IMR-90 (cell line): ENCODE results near the gene DRICH1. TPM values are rescaled to one million over a fixed set of nuclear protein-coding genes. Genes with fewer than 3 reads are reported as not detected.
"Not testable (repeated sequence)": the region's sequence is repeated elsewhere in the genome, so short reads cannot be mapped to it uniquely, and the experiment has no call there.

Source experiments
- ATAC-seq: fragments of 200-7000 bp; cut with Tn5 transposase; 2 replicates; pipeline ENCODE4 v1.9.1; 2020; ENCODE audit warnings: low read depth, mild to moderate bottlenecking, moderate library complexity
- BruUV-seq: library from RNA; stranded (reverse); fragments of 400-500 nt; replicated peaks from 2 replicates; lab custom pipeline; 2021; lab: Mats Ljungman, UMichigan
- CTCF ChIA-PET: fragments of 300-600 bp; formaldehyde crosslinking; extraction: SDS; loops from one replicate; lab custom pipeline; 2021; ENCODE audit warnings: antibody characterized with exemption; lab: Yijun Ruan, JAX
- POLR2A ChIA-PET: fragments of 300-600 bp; sonication (Branson Sonifier 250); formaldehyde crosslinking; loops from one replicate; lab custom pipeline; 2022; ENCODE audit warnings: antibody characterized with exemption; ENCODE audit not compliant: unreplicated experiment; lab: Charles Lee
- DNase-seq: peaks from one replicate; pipeline ENCODE4 v3.0.0; 2013
- H2AFZ ChIP-seq: replicated peaks from 2 replicates; pipeline ENCODE3; 2013; ENCODE audit warnings: low read length, mild to moderate bottlenecking; ENCODE audit not compliant: poor library complexity
- H2AK5ac ChIP-seq: 2 replicates; pipeline ENCODE4 v1.6.1; 2013; ENCODE audit warnings: low read depth, low read length, inconsistent platforms
- H2AK9ac ChIP-seq: replicated peaks from 2 replicates; pipeline ENCODE3; 2013; ENCODE audit warnings: mild to moderate bottlenecking, low read depth, low read length, moderate library complexity; ENCODE audit not compliant: poor library complexity
- H2BK120ac ChIP-seq: 2 replicates; pipeline ENCODE4 v1.6.1; 2013; ENCODE audit warnings: low read depth, low read length, inconsistent platforms
- H2BK15ac ChIP-seq: 3 replicates; pipeline ENCODE4 v1.6.1; 2013; ENCODE audit warnings: low read depth, low read length, inconsistent platforms
- H2BK20ac ChIP-seq: 2 replicates; pipeline ENCODE4 v1.6.1; 2013; ENCODE audit warnings: low read depth, mild to moderate bottlenecking, inconsistent platforms, low read length, moderate library complexity
- H2BK5ac ChIP-seq: 2 replicates; pipeline ENCODE4 v1.6.1; 2013; ENCODE audit warnings: mild to moderate bottlenecking, low read depth, low read length, inconsistent platforms; ENCODE audit not compliant: poor library complexity, severe bottlenecking
- H3K14ac ChIP-seq: replicated peaks from 2 replicates; pipeline ENCODE4 v1.6.1; 2013; ENCODE audit warnings: low read depth, low read length, inconsistent platforms
- H3K18ac ChIP-seq: 2 replicates; pipeline ENCODE4 v1.6.1; 2013; ENCODE audit warnings: low read depth, low read length, control low read depth
- H3K23ac ChIP-seq: 2 replicates; pipeline ENCODE4 v1.6.1; 2013; ENCODE audit warnings: low read depth, low read length, inconsistent platforms
- H3K27ac ChIP-seq: 2 replicates; pipeline ENCODE4 v1.5.1; 2013; ENCODE audit warnings: mild to moderate bottlenecking, control low read depth, low read length; ENCODE audit not compliant: insufficient read depth
- H3K27me3 ChIP-seq: 2 replicates; pipeline ENCODE4 v1.6.1; 2013; ENCODE audit warnings: low read length; ENCODE audit not compliant: control insufficient read depth, insufficient read depth
- H3K36me3 ChIP-seq: 2 replicates; pipeline ENCODE4 v1.6.1; 2013; ENCODE audit warnings: low read length, mixed read lengths; ENCODE audit not compliant: control insufficient read depth, insufficient read depth
- H3K4ac ChIP-seq: 2 replicates; pipeline ENCODE4 v1.6.1; 2013; ENCODE audit warnings: low read depth, low read length, inconsistent platforms
- H3K4me1 ChIP-seq: 2 replicates; pipeline ENCODE4 v1.6.1; 2013; ENCODE audit warnings: low read length, mixed read lengths; ENCODE audit not compliant: control insufficient read depth, insufficient read depth
- H3K4me2 ChIP-seq: 2 replicates; pipeline ENCODE4 v1.6.1; 2013; ENCODE audit warnings: low read depth, mild to moderate bottlenecking, control low read depth, low read length, moderate library complexity
- H3K4me3 ChIP-seq: 2 replicates; pipeline ENCODE4 v1.5.1; 2013; ENCODE audit warnings: low read depth, mild to moderate bottlenecking, control low read depth, low read length, moderate library complexity; ENCODE audit not compliant: insufficient read depth
- H3K56ac ChIP-seq: 2 replicates; pipeline ENCODE4 v1.6.1; 2013; ENCODE audit warnings: low read length, inconsistent platforms; ENCODE audit not compliant: insufficient read depth; ENCODE audit errors: extremely low read depth
- H3K79me1 ChIP-seq, 2 experiments: 2 replicates each; pipeline ENCODE4 v1.6.1; 2013; ENCODE audit warnings: low read length in 2 of 2, inconsistent platforms in 1 of 2, low read depth in 1 of 2
- H3K9ac ChIP-seq: 2 replicates; pipeline ENCODE4 v1.6.1; 2013; ENCODE audit warnings: low read depth, low read length, control low read depth
- H3K9me1 ChIP-seq: 2 replicates; pipeline ENCODE4 v1.6.1; 2013; ENCODE audit warnings: low read length, inconsistent platforms; ENCODE audit not compliant: insufficient read depth
- H3K9me3 ChIP-seq: 2 replicates; pipeline ENCODE4 v1.6.1; 2013; ENCODE audit warnings: low read length; ENCODE audit not compliant: control insufficient read depth, insufficient read depth
- H4K20me1 ChIP-seq: 2 replicates; pipeline ENCODE4 v1.6.1; 2013; ENCODE audit warnings: low read length, inconsistent platforms; ENCODE audit not compliant: insufficient read depth
- H4K5ac ChIP-seq: 2 replicates; pipeline ENCODE4 v1.6.1; 2013; ENCODE audit warnings: mild to moderate bottlenecking, low read depth, low read length, control low read depth
- H4K8ac ChIP-seq, 2 experiments: 2 replicates each; pipeline ENCODE4 v1.6.1; 2013; ENCODE audit warnings: low read depth in 2 of 2, low read length in 2 of 2, control low read depth in 1 of 2, inconsistent platforms in 1 of 2
- H4K91ac ChIP-seq: 2 replicates; pipeline ENCODE4 v1.6.1; 2013; ENCODE audit warnings: low read depth, low read length, inconsistent platforms; ENCODE audit not compliant: insufficient read depth
- WGBS, 2 experiments: methylation state at CpG; one replicate each; pipeline versions ENCODE4 v1.1.5 to v1.1.7; 2013; ENCODE audit warnings: missing lambda C conversion rate in 2 of 2; ENCODE audit not compliant: insufficient read length in 1 of 2; ENCODE audit errors: extremely low coverage in 2 of 2; 5-methylcytosine and 5-hydroxymethylcytosine counted together
- dilution Hi-C: fragments of 300-500 bp; cut with HindIII; formaldehyde crosslinking; loops from one replicate; pipeline ENCODE4 v1.14.3; 2018; ENCODE audit warnings: low sequenced_read_pairs; ENCODE audit not compliant: unreplicated experiment
- in situ Hi-C: fragments of 300-500 bp; cut with MboI; formaldehyde crosslinking; loops from 3 replicates; pipeline ENCODE4 v1.14.3; 2019; ENCODE audit warnings: low sequenced_read_pairs, inconsistent platforms, mixed read lengths
- intact Hi-C: fragments of 100-400 bp; cut with micrococcal nuclease; formaldehyde crosslinking; loops from 2 replicates; pipeline ENCODE4 v1.10.0; 2022
- microRNA-seq, 2 experiments: library from miRNA; stranded (forward) in 1 of 2; unstranded in 1 of 2; fragments of 10-50 nt in 1 of 2; fragments of <30 nt in 1 of 2; gene quantifications in 1 of 2; microRNA quantifications in 1 of 2; one replicate each; pipeline versions ENCODE3 to v1.1.0; 2013 to 2020; ENCODE audit not compliant: insufficient read depth in 1 of 2, insufficient read length in 1 of 2, unreplicated experiment in 1 of 2
- polyA plus RNA-seq, 3 experiments: library from polyadenylated mRNA; depleted of rRNA; stranded (reverse); fragments of >200 nt; gene quantifications; 2 replicates each; pipeline ENCODE4 v1.2.3, GENCODE V29; 2012; ENCODE audit warnings: low replicate concordance in 1 of 3
- small RNA-seq, 5 experiments: library from RNA; depleted of rRNA; stranded (forward); fragments of <200 nt; gene quantifications; one replicate each; pipeline ENCODE3, GENCODE V24; 2012
- total RNA-seq: library from RNA; depleted of rRNA; stranded (reverse); fragments of >200 nt; gene quantifications from 2 replicates; pipeline ENCODE4 v1.2.3, GENCODE V29; 2012; rRNA removed

The DRICH1 gene
- total and polyA plus RNA-seq, 2 of the 4 experiments (the other 2 are of a cell fraction), result 0.14 TPM; not detected in 1

DNA sequence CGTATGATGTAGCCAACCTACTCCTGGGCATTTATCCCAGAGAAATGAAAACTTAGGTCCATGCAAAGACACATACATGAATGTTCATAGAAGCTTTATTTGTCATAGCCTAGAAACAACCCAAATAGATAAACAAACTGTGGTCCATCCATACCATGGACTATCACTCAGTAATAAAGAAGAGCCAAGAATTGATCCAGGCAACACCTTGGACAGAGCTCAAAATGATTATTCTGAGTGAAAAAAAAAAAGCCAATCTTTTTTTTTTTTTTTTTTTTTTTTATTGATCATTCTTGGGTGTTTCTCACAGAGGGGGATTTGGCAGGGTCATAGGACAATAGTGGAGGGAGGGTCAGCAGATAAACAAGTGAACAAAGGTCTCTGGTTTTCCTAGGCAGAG lies 71.9 kb downstream of the DRICH1 start:
- H2AK9ac ChIP-seq, H2AFZ ChIP-seq, dilution Hi-C loops, BruUV-seq, H2BK120ac ChIP-seq, H2AK5ac ChIP-seq, H2BK15ac ChIP-seq, H3K18ac ChIP-seq, H2BK5ac ChIP-seq, H4K5ac ChIP-seq, H3K56ac ChIP-seq, H3K9me1 ChIP-seq, H3K9ac ChIP-seq, H4K91ac ChIP-seq, H2BK20ac ChIP-seq, H3K23ac ChIP-seq, ATAC-seq, H4K8ac ChIP-seq, DNase-seq, H3K9me3 ChIP-seq, H4K20me1 ChIP-seq, H3K79me1 ChIP-seq, H3K4ac ChIP-seq, H3K4me1 ChIP-seq, H3K4me2 ChIP-seq, intact Hi-C loops, in situ Hi-C loops, H3K4me3 ChIP-seq, H3K14ac ChIP-seq, H3K27ac ChIP-seq, H3K36me3 ChIP-seq: not testable (repeated sequence)
- H3K27me3 ChIP-seq, result peaks cover 23% of the 10 kb centered on the region
- WGBS, 2 experiments, result no CpG with 5 or more reads among the region's 1 CpG
- CTCF ChIA-PET, result interaction anchor here (0.7 kb wide), 1 partner anchor 31 kb away, joined by 3 read pairs; no protein-coding TSS in a partner anchor
- POLR2A ChIA-PET, result interaction anchor here (0.6 kb wide), 1 partner anchor 1720 kb away, joined by 7 read pairs; no protein-coding TSS in a partner anchor

Small RNA genes lying within 50 kb of the gene (microRNA-seq; reads per million reads assigned to microRNA genes)
- not detected for gene AP000346.3 (ENCODE audit: insufficient read depth, insufficient read length)

Small RNA genes lying within 50 kb of the gene (small RNA-seq; reads per million reads assigned to genes)
- gene AP000346.3, result 0 reads per million in 5 experiments

Other genes starting within 250 kb of the DRICH1 start
- not detected in 2 replicates for gene IGLL1, start 52.0 kb downstream of the DRICH1 start, total RNA-seq
- not detected in 2 replicates for gene IGLL1, start 52.0 kb downstream of the DRICH1 start, polyA plus RNA-seq (2012; rRNA removed)
- gene RGL4, start 58.7 kb upstream of the DRICH1 start, total RNA-seq, result not detected in 2 replicates
- gene RGL4, start 58.7 kb upstream of the DRICH1 start, polyA plus RNA-seq (2012; rRNA removed), result not detected in 2 replicates
- gene ZNF70, start 118.8 kb upstream of the DRICH1 start, total RNA-seq, result 3.9 and 4.3 TPM in 2 replicates
- 1.8 and 2.3 TPM in 2 replicates for gene ZNF70, start 118.8 kb upstream of the DRICH1 start, polyA plus RNA-seq (2012; rRNA removed)
- not detected in 2 replicates for gene VPREB3, start 122.1 kb upstream of the DRICH1 start, total RNA-seq
- not detected in 2 replicates for gene VPREB3, start 122.1 kb upstream of the DRICH1 start, polyA plus RNA-seq (2012; rRNA removed)
- 1.7 and 2.3 TPM in 2 replicates for gene C22orf15, start 130.7 kb upstream of the DRICH1 start, total RNA-seq
- 3.1 and 3.5 TPM in 2 replicates for gene C22orf15, start 130.7 kb upstream of the DRICH1 start, polyA plus RNA-seq (2012; rRNA removed)
- gene CHCHD10, start 135.7 kb upstream of the DRICH1 start, total RNA-seq, result 1.4 and 2.2 TPM in 2 replicates
- 10.8 and 11.2 TPM in 2 replicates for gene CHCHD10, start 135.7 kb upstream of the DRICH1 start, polyA plus RNA-seq (2012; rRNA removed)
- gene MMP11, start 140.5 kb upstream of the DRICH1 start, total RNA-seq, result 1.4 and 2.2 TPM in 2 replicates
- 5.9 and 6.0 TPM in 2 replicates for gene MMP11, start 140.5 kb upstream of the DRICH1 start, polyA plus RNA-seq (2012; rRNA removed)
- 97.5 and 110 TPM in 2 replicates for gene SMARCB1, start 154.6 kb upstream of the DRICH1 start, total RNA-seq
- 157 and 159 TPM in 2 replicates for gene SMARCB1, start 154.6 kb upstream of the DRICH1 start, polyA plus RNA-seq (2012; rRNA removed)
- under 0.01 and 0.18 TPM in 2 replicates for gene DERL3, start 206.7 kb upstream of the DRICH1 start, total RNA-seq
- 0.50 and 0.62 TPM in 2 replicates for gene DERL3, start 206.7 kb upstream of the DRICH1 start, polyA plus RNA-seq (2012; rRNA removed)
- 2.8 and 3.2 TPM in 2 replicates for gene SLC2A11, start 225.6 kb upstream of the DRICH1 start, total RNA-seq
- gene SLC2A11, start 225.6 kb upstream of the DRICH1 start, polyA plus RNA-seq (2012; rRNA removed), result 6.6 and 8.7 TPM in 2 replicates